ENCODE measurements around the gene ZC3H4. TPM values are rescaled to one million over a fixed set of nuclear protein-coding genes. Genes with fewer than 3 reads are reported as not detected.

Gene ZC3H4
- total RNA-seq, 1 experiment from 2014 or later = 45.1 TPM

DNA sequence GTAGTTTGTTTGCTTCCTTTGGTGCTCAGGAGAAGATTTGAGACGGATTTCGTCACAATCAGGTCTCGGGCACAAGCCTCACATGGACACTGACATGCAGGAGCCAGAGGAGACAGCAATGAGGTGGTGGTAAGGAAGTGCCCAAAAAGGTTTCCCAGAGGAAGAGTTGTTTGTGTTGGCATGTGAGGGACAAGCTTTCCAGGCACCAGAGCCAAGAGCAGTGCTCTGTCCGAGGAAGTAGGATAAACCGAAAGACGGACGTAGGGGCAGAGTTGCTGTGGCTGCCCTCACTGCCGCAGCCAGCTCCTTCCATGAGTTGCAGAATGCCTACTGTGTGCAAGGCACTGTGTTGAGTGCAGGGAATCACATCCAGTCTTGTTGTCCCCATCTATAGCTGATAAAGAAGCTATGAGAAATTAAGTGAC is 44.8 kb upstream of the ZC3H4 start:
- H4K20me1 ChIP-seq (ENCODE audit: insufficient read depth) = peaks cover 6% of the 10 kb centered on the region; the same call in 1 of the 2 replicates
- H3K27me3 ChIP-seq (ENCODE audit: insufficient read depth, low read length) = no peaks in the 10 kb centered on the region
- no peak overlapping the region for H3K4me2 ChIP-seq (ENCODE audit: low read length)
- H2AFZ ChIP-seq (ENCODE audit: low read depth, low read length, poor library complexity, severe bottlenecking) = no peak overlapping the region
- H3K9me2 ChIP-seq (ENCODE audit: insufficient read depth) = no peaks in the 10 kb centered on the region
- ChIA-PET RAD21 (ENCODE audit: low non-redundant PET in 1 of 2, low total read pairs in 2 of 2, uncharacterized antibody in 2 of 2, unreplicated experiment in 2 of 2) (no interaction called here), CTCF (no interaction called here), POLR2A (interaction anchor here (1.3 kb wide), 1 partner anchor 86 kb away, joined by 4 read pairs; no protein-coding TSS in a partner anchor)
- H3K9me3 ChIP-seq (ENCODE audit: control insufficient read depth in 1 of 2, insufficient read depth in 1 of 2, low read depth in 1 of 2, low read length in 2 of 2) = no peaks in the 10 kb centered on the region
- peaks cover 92% of the 10 kb centered on the region for H3K79me2 ChIP-seq (ENCODE audit: insufficient read depth, low read length)
- no peak for ATAC-seq
- TF ChIP-seq CEBPB (IDR thresholded peaks at IDR 0.05; ENCODE audit: low read depth) = no peak
- TF ChIP-seq TCF7L2 (IDR thresholded peaks at IDR 0.05; ENCODE audit: borderline replicate concordance, extremely low read depth, insufficient read depth, insufficient read length) = no peak
- TF ChIP-seq RAD21 (IDR thresholded peaks at IDR 0.05; ENCODE audit: low read depth) = no peak
- TF ChIP-seq SP1 (IDR thresholded peaks at IDR 0.05; ENCODE audit: low read depth) = no peak
- TF ChIP-seq EGR1 (IDR thresholded peaks at IDR 0.05; ENCODE audit: low read depth) = no peak
- TF ChIP-seq ZFX (IDR thresholded peaks at IDR 0.05) = no peak
- intact Hi-C loops (cut with micrococcal nuclease) = no loop called here
- H3K27ac ChIP-seq (ENCODE audit: low read depth, low read length) = peak overlapping the region; percentile 44; the same call in 1 of the 2 replicates
- BruUV-seq (replicated peaks) = no TSS peak
- no peak overlapping the region for H3K4me3 ChIP-seq (replicated peaks in 1 of 2; ENCODE audit: low read depth in 1 of 2, low read length in 2 of 2)
- peaks cover 13 to 17% of the 10 kb centered on the region in 2 experiments; a peak in 1 of 4 replicates for H3K4me1 ChIP-seq (ENCODE audit: control insufficient read depth in 1 of 2, insufficient read depth in 2 of 2, low read length in 2 of 2)
- peaks cover 46 to 57% of the 10 kb centered on the region in 2 experiments for H3K36me3 ChIP-seq (ENCODE audit: control insufficient read depth in 1 of 2, insufficient read depth in 2 of 2, low read length in 2 of 2)
- no peak for DNase-seq (ENCODE audit: low read depth, low spot score)
- H3K9ac ChIP-seq (ENCODE audit: low read length) = no peak overlapping the region

DNA sequence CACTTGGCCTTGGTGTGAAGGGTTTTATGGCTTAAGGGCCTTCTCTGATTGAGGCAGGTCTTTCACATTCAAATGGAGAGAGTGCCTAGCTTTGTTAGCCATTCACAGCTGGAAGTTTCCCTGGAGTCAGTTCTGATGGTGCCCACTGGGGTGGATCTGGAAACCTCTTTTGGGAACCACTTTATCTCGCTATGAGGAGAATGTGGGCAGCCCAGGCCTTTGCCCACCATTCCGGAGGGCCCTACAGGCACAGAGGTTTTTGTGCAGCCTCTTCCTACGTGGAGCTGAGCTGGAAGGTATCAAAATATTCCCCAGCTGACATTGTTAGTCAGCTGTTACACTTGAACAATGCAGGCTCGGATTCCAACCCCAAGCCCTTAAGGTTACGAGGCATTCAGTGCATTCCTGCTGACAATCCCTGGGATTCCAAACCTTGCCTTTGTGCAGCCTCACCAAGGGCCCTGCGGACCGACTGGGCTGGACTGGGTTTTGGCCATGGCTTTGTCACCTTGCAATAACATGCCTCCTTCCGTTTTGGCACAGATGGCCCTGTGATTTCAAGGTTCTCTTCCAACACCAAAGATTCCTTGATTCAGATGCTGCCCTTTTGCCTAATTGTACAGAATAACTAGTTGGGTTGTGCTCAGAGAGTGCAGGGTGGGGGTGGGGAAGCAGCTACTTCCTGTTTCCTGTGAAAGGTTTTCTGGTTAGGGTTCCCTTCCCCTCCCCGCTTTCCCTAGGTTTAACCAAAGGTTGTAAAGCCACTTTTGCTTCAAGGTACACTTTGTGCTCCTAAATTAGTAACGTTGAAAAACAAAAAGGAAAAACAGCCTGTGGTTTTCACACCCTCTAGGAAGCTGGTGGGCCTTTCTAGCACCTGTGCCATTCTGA is 44.1 kb upstream of the ZC3H4 start:
- Histone ChIP-seq H3K36me3 (ENCODE audit: control insufficient read depth in 1 of 2, insufficient read depth in 2 of 2, low read length in 2 of 2) (peaks cover 40 to 64% of the 10 kb centered on the region in 2 experiments), H3K27ac (ENCODE audit: low read depth, low read length) (peak overlapping the region; percentile 44; the same call in 1 of the 2 replicates), H2AFZ (ENCODE audit: low read depth, low read length, poor library complexity, severe bottlenecking) (no peak overlapping the region), H3K9ac (ENCODE audit: low read length) (no peak overlapping the region), H3K4me1 (ENCODE audit: control insufficient read depth in 1 of 2, insufficient read depth in 2 of 2, low read length in 2 of 2) (peaks cover 14 to 24% of the 10 kb centered on the region in 2 experiments; a peak in 2 of 4 replicates), H3K79me2 (ENCODE audit: insufficient read depth, low read length) (peaks cover 92% of the 10 kb centered on the region), H3K9me2 (ENCODE audit: insufficient read depth) (no peaks in the 10 kb centered on the region), H4K20me1 (ENCODE audit: insufficient read depth) (peaks cover 6% of the 10 kb centered on the region; the same call in 1 of the 2 replicates), H3K9me3 (ENCODE audit: control insufficient read depth in 1 of 2, insufficient read depth in 1 of 2, low read depth in 1 of 2, low read length in 2 of 2) (no peaks in the 10 kb centered on the region), H3K4me3 (replicated peaks in 1 of 2; ENCODE audit: low read depth in 1 of 2, low read length in 2 of 2) (no peak overlapping the region), H3K4me2 (ENCODE audit: low read length) (no peak overlapping the region), H3K27me3 (ENCODE audit: insufficient read depth, low read length) (no peaks in the 10 kb centered on the region)
- CTCF ChIA-PET = no interaction called here
- BruUV-seq (replicated peaks) = no TSS peak
- intact Hi-C loops (cut with micrococcal nuclease) = no loop called here
- RAD21 ChIA-PET (ENCODE audit: low non-redundant PET in 1 of 2, low total read pairs in 2 of 2, uncharacterized antibody in 2 of 2, unreplicated experiment in 2 of 2) = no interaction called here
- no peak for TF ChIP-seq POLR2AphosphoS5 (IDR thresholded peaks at IDR 0.05; ENCODE audit: low read depth, low read length)
- TF ChIP-seq, protein P1, sequence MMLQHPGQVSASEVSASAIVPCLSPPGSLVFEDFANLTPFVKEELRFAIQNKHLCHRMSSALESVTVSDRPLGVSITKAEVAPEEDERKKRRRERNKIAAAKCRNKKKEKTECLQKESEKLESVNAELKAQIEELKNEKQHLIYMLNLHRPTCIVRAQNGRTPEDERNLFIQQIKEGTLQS (IDR thresholded peaks at IDR 0.05) = no peak
- TF ChIP-seq ZNF274 (IDR thresholded peaks at IDR 0.05; ENCODE audit: low read depth, low read length) = no peak
- no peak for TF ChIP-seq YY1 (IDR thresholded peaks at IDR 0.05; ENCODE audit: extremely low read depth, insufficient replicate concordance, low read depth, low read length)
- no peak for TF ChIP-seq CBX3 (IDR thresholded peaks at IDR 0.05; ENCODE audit: low read depth)
- TF ChIP-seq SP1 (IDR thresholded peaks at IDR 0.05; ENCODE audit: low read depth) = no peak
- no peak for TF ChIP-seq EZH2 (IDR thresholded peaks at IDR 0.05)
- POLR2A ChIA-PET = interaction anchor here (0.5 to 1.3 kb wide), 2 partner anchors 78 to 86 kb away, joined by 3 to 4 read pairs; no protein-coding TSS in a partner anchor
- no peak for DNase-seq (ENCODE audit: low read depth, low spot score)
- ATAC-seq = peak; percentile 38; the same call in 1 of the 2 replicates
